ENCODE data around the gene SDHC.
"Not testable (repeated sequence)": the region's sequence is repeated elsewhere in the genome, so short reads cannot be mapped to it uniquely, and the experiment has no call there.

The SDHC gene

DNA sequence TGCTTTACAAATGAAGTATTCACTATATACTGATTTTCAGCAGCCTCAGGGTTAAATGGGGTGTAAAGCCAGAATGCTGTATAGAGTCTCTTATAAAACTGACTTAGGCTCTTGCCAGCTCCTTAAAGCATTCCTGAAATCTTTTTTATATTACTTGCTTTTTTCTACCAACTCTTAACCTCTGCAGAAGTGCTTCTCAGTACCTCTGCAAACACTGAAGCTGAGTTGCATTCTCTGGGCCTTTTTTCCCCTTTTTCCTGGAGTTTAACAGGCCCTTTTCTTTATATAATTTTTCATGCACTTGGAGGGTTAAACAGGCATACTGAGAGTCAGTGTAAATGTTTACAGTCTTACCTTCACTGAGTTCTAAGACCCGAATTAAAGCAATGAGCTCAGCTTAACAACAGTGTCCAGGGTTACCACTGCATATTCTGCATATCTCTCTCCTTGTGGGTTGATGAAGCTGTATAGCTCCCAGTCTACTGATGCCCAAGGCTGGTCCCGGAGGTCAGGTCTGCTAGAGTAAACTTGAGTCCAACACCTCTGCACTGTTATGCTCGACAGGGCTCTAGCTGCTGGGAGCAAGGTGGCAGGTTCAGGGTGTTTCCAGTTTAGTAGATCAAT, 94.4 kb downstream of the SDHC start:
- intact Hi-C loops (cut with DNase I) = no loop called here
- DNase-seq = no peak

DNA sequence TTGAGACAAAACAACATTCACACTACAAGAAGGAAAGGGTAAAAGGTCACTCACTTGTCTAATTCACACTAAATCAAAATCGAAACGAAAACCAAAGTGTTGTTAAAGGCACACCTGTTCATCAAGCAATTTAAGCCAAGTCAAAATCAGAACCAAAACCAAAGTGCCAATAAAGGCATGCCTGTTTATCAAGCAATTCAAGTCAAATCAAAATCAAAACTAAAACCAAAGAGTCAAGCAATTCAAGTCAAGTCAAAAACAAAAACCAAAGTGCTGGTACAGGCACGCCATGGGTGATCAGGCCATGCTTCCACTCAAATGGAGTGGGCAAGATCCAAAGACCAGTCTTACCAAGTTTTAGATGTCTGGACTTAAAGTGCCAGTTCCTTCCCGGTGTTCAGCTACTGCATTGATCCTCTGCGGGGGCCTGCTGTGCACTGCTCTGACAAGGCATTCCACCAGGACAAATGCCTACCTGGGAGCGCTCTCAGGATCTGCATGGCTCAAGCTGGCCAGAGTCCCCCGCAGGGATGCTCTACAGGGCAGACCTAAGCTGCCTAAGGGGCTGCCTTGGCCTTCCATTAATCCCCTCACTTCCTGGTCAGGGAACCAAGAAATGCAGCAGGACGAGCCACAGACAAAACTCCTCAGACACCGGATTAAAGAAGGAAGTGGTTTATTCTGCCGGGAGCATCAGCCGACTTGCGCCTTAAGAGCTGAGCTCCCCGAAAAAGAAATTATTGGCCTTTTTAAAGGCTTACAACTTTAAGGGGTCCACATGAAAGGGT, 95.9 kb downstream of the SDHC start:
- DNase-seq; intact Hi-C loops (cut with DNase I): not testable (repeated sequence)

DNA sequence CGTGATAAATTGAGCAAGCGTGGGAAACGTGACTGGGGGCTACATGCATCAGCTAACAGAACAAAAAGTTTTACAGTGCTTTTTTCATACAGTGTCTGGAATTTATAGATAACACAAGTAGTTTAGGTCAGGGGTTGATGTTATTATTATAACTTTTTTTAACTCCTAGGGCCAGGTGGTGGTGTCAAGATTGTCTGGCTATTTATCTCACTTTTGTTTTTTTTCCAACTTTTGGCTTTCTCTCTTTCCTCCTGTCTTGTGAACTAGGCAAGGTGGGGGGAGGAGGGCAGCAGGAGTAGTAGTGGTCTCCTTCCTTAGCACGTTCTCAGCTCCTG, 96.4 kb downstream of the SDHC start:
- DNase-seq; intact Hi-C loops (cut with DNase I): not testable (repeated sequence)

All from posterior cingulate gyrus (tissue), 11 donors.